ENCODE results near the gene DCLRE1B.

GRCh38 chr1:113901191-113901590, 3.9 kb upstream of the DCLRE1B start:
- no peak for TF ChIP-seq CTCF (IDR thresholded peaks at IDR 0.05)
- no peak for TF ChIP-seq POLR2A (IDR thresholded peaks at IDR 0.05)

All from heart left ventricle (tissue), 13 donors.